ENCODE data around the gene PTBP1. TPM values are rescaled to one million over a fixed set of nuclear protein-coding genes. Genes with fewer than 3 reads are reported as not detected.
A peak's percentile ranks its signal among the peaks of the same experiment; 100 is the strongest.

The PTBP1 gene
- total and polyA plus RNA-seq, 7 experiments from 2014 or later: 113 to 524 (median 322) TPM

- peak overlapping the region in 6 of 9 donors; percentile 1 to 92 (median 50) for H3K27ac Mint-ChIP-seq
- no peaks in the 10 kb centered on the region for H3K36me3 Mint-ChIP-seq
- CTCF ChIA-PET: no interaction called here
- H3K27me3 Mint-ChIP-seq: peaks cover 0 to 11% (median 0%) of the 10 kb centered on the region in 5 donors
- intact Hi-C loops (cut with micrococcal nuclease): no loop called here
- no peak overlapping the region for H3K27ac ChIP-seq (ENCODE audit: low read depth, low read length)
- DNase-seq (no peak), ATAC-seq (peak; percentile 18)
- POLR2A ChIA-PET: no interaction called here
- no peaks in the 10 kb centered on the region for H3K36me3 ChIP-seq (ENCODE audit: control insufficient read depth in 2 of 3, insufficient read depth in 3 of 3, low read length in 3 of 3)
- H3K9me3 Mint-ChIP-seq: no peaks in the 10 kb centered on the region
- H3K4me3 ChIP-seq (ENCODE audit: low read length): no peak overlapping the region
- no peaks in the 10 kb centered on the region for H3K9me3 ChIP-seq (ENCODE audit: control insufficient read depth in 2 of 3, low read length in 3 of 3)
- H3K27me3 ChIP-seq (ENCODE audit: control insufficient read depth in 2 of 2, insufficient read depth in 2 of 2, low read length in 2 of 2): no peaks in the 10 kb centered on the region
- H3K4me1 ChIP-seq (ENCODE audit: control insufficient read depth in 2 of 2, insufficient read depth in 2 of 2, low read length in 2 of 2): no peaks in the 10 kb centered on the region
- H3K4me3 Mint-ChIP-seq: peak overlapping the region in 2 of 10 donors; percentile 25 to 42
- peaks cover 0 to 7% (median 0%) of the 10 kb centered on the region in 7 donors for H3K4me1 Mint-ChIP-seq
Measured at GRCh38 chr19:788983-789700, 8.1 kb upstream of the PTBP1 start.

GRCh38 chr19:789701-790060 is 7.6 kb upstream of the PTBP1 start:
- H3K36me3 ChIP-seq (ENCODE audit: control insufficient read depth in 2 of 3, insufficient read depth in 3 of 3, low read length in 3 of 3): no peaks in the 10 kb centered on the region
- ChIA-PET POLR2A (no interaction called here), CTCF (no interaction called here)
- DNase-seq: no peak
- H3K4me3 Mint-ChIP-seq: no peak overlapping the region
- no peak overlapping the region for H3K27ac ChIP-seq (ENCODE audit: low read depth, low read length)
- H3K27ac Mint-ChIP-seq: peak overlapping the region in 2 of 9 donors; percentile 20 to 41
- H3K36me3 Mint-ChIP-seq: no peaks in the 10 kb centered on the region
- H3K9me3 Mint-ChIP-seq: no peaks in the 10 kb centered on the region
- no peaks in the 10 kb centered on the region for H3K27me3 ChIP-seq (ENCODE audit: control insufficient read depth in 2 of 2, insufficient read depth in 2 of 2, low read length in 2 of 2)
- H3K4me3 ChIP-seq (ENCODE audit: low read length): no peak overlapping the region
- intact Hi-C loops (cut with micrococcal nuclease): loop anchor here in 1 of 2 donors (10.0 kb wide), 1 partner anchor 455 kb away; the partner anchor contains the start of genes ATP5F1D and MIDN
- H3K4me1 Mint-ChIP-seq: peaks cover 0 to 7% (median 0%) of the 10 kb centered on the region in 7 donors
- no peaks in the 10 kb centered on the region for H3K9me3 ChIP-seq (ENCODE audit: control insufficient read depth in 2 of 3, low read length in 3 of 3)
- H3K27me3 Mint-ChIP-seq: peaks cover 0 to 11% (median 0%) of the 10 kb centered on the region in 5 donors
- ATAC-seq: no peak
- no peaks in the 10 kb centered on the region for H3K4me1 ChIP-seq (ENCODE audit: control insufficient read depth in 2 of 2, insufficient read depth in 2 of 2, low read length in 2 of 2)

GRCh38 chr19:791007-791566 is 6.2 kb upstream of the PTBP1 start:
- ChIA-PET POLR2A (no interaction called here), CTCF (no interaction called here)
- intact Hi-C loops (cut with micrococcal nuclease): loop anchor here in 1 of 2 donors (10.0 kb wide), 1 partner anchor 454 kb away; the partner anchor contains the start of genes ATP5F1D and MIDN
- Histone ChIP-seq H3K4me1 (ENCODE audit: control insufficient read depth in 2 of 2, insufficient read depth in 2 of 2, low read length in 2 of 2) (peaks cover 0 to 1% of the 10 kb centered on the region in 2 donors), H3K4me3 (ENCODE audit: low read length) (no peak overlapping the region), H3K9me3 (ENCODE audit: control insufficient read depth in 2 of 3, low read length in 3 of 3) (no peaks in the 10 kb centered on the region), H3K36me3 (ENCODE audit: control insufficient read depth in 2 of 3, insufficient read depth in 3 of 3, low read length in 3 of 3) (no peaks in the 10 kb centered on the region), H3K27me3 (ENCODE audit: control insufficient read depth in 2 of 2, insufficient read depth in 2 of 2, low read length in 2 of 2) (no peaks in the 10 kb centered on the region), H3K27ac (ENCODE audit: low read depth, low read length) (no peak overlapping the region)
- peaks cover 0 to 7% (median 0%) of the 10 kb centered on the region in 7 donors for H3K4me1 Mint-ChIP-seq
- H3K9me3 Mint-ChIP-seq: no peaks in the 10 kb centered on the region
- DNase-seq: no peak
- ATAC-seq: no peak
- H3K27me3 Mint-ChIP-seq: peaks cover 0 to 11% (median 0%) of the 10 kb centered on the region in 5 donors
- no peaks in the 10 kb centered on the region for H3K36me3 Mint-ChIP-seq
- no peak overlapping the region for H3K27ac Mint-ChIP-seq
- no peak overlapping the region for H3K4me3 Mint-ChIP-seq

GRCh38 chr19:791567-792305 is 5.5 kb upstream of the PTBP1 start:
- intact Hi-C loops (cut with micrococcal nuclease): loop anchor here in 1 of 2 donors (10.0 kb wide), 1 partner anchor 453 kb away; the partner anchor contains the start of genes ATP5F1D and MIDN
- ATAC-seq (no peak), DNase-seq (no peak)
- H3K4me3 ChIP-seq (ENCODE audit: low read length): no peak overlapping the region
- no peak overlapping the region for H3K4me3 Mint-ChIP-seq
- H3K9me3 Mint-ChIP-seq: no peaks in the 10 kb centered on the region
- POLR2A ChIA-PET: no interaction called here
- peaks cover 0 to 5% of the 10 kb centered on the region in 2 donors for H3K4me1 ChIP-seq (ENCODE audit: control insufficient read depth in 2 of 2, insufficient read depth in 2 of 2, low read length in 2 of 2)
- CTCF ChIA-PET: no interaction called here
- no peak overlapping the region for H3K27ac Mint-ChIP-seq
- no peak overlapping the region for H3K27ac ChIP-seq (ENCODE audit: low read depth, low read length)
- H3K27me3 Mint-ChIP-seq: peaks cover 0 to 11% (median 0%) of the 10 kb centered on the region in 5 donors
- peaks cover 0 to 9% (median 2%) of the 10 kb centered on the region in 7 donors for H3K4me1 Mint-ChIP-seq
- no peaks in the 10 kb centered on the region for H3K36me3 Mint-ChIP-seq
- H3K9me3 ChIP-seq (ENCODE audit: control insufficient read depth in 2 of 3, low read length in 3 of 3): no peaks in the 10 kb centered on the region
- H3K27me3 ChIP-seq (ENCODE audit: control insufficient read depth in 2 of 2, insufficient read depth in 2 of 2, low read length in 2 of 2): no peaks in the 10 kb centered on the region
- H3K36me3 ChIP-seq (ENCODE audit: control insufficient read depth in 2 of 3, insufficient read depth in 3 of 3, low read length in 3 of 3): no peaks in the 10 kb centered on the region

- peak overlapping the region in 1 of 10 donors; percentile 56 for H3K4me3 Mint-ChIP-seq
- H3K36me3 Mint-ChIP-seq: no peaks in the 10 kb centered on the region
- ATAC-seq (no peak), DNase-seq (no peak)
- intact Hi-C loops (cut with micrococcal nuclease): loop anchor here in 1 of 2 donors (10.0 kb wide), 1 partner anchor 452 kb away; the partner anchor contains the start of genes ATP5F1D and MIDN
- Histone ChIP-seq H3K36me3 (ENCODE audit: control insufficient read depth in 2 of 3, insufficient read depth in 3 of 3, low read length in 3 of 3) (no peaks in the 10 kb centered on the region), H3K4me1 (ENCODE audit: control insufficient read depth in 2 of 2, insufficient read depth in 2 of 2, low read length in 2 of 2) (peaks cover 0 to 5% of the 10 kb centered on the region in 2 donors), H3K27ac (ENCODE audit: low read depth, low read length) (no peak overlapping the region), H3K27me3 (ENCODE audit: control insufficient read depth in 2 of 2, insufficient read depth in 2 of 2, low read length in 2 of 2) (no peaks in the 10 kb centered on the region), H3K4me3 (ENCODE audit: low read length) (no peak overlapping the region), H3K9me3 (ENCODE audit: control insufficient read depth in 2 of 3, low read length in 3 of 3) (no peaks in the 10 kb centered on the region)
- no peak overlapping the region for H3K27ac Mint-ChIP-seq
- ChIA-PET POLR2A (interaction anchor here (0.7 kb wide), 1 partner anchor 68 kb away, joined by 3 read pairs; no protein-coding TSS in a partner anchor), CTCF (no interaction called here)
- H3K9me3 Mint-ChIP-seq: no peaks in the 10 kb centered on the region
- peaks cover 0 to 12% (median 5%) of the 10 kb centered on the region in 7 donors for H3K4me1 Mint-ChIP-seq
- peaks cover 0 to 13% (median 0%) of the 10 kb centered on the region in 5 donors for H3K27me3 Mint-ChIP-seq
Measured at GRCh38 chr19:792306-792885, 4.9 kb upstream of the PTBP1 start.

- no peak for ATAC-seq
- Histone ChIP-seq H3K27ac (ENCODE audit: low read depth, low read length) (no peak overlapping the region), H3K4me1 (ENCODE audit: control insufficient read depth in 2 of 2, insufficient read depth in 2 of 2, low read length in 2 of 2) (peaks cover 2 to 5% of the 10 kb centered on the region in 2 donors), H3K27me3 (ENCODE audit: control insufficient read depth in 2 of 2, insufficient read depth in 2 of 2, low read length in 2 of 2) (no peaks in the 10 kb centered on the region), H3K36me3 (ENCODE audit: control insufficient read depth in 2 of 3, insufficient read depth in 3 of 3, low read length in 3 of 3) (peaks cover 0 to 4% (median 0%) of the 10 kb centered on the region in 3 experiments), H3K9me3 (ENCODE audit: control insufficient read depth in 2 of 3, low read length in 3 of 3) (no peaks in the 10 kb centered on the region), H3K4me3 (ENCODE audit: low read length) (no peak overlapping the region)
- no peak overlapping the region for H3K27ac Mint-ChIP-seq
- no peak overlapping the region for H3K4me3 Mint-ChIP-seq
- peaks cover 0 to 4% (median 0%) of the 10 kb centered on the region in 11 donors for H3K9me3 Mint-ChIP-seq
- ChIA-PET POLR2A (no interaction called here), CTCF (no interaction called here)
- no peak for DNase-seq
- H3K36me3 Mint-ChIP-seq: peaks cover 0 to 2% (median 0%) of the 10 kb centered on the region in 5 donors
- intact Hi-C loops (cut with micrococcal nuclease): loop anchor here in 1 of 2 donors (10.0 kb wide), 1 partner anchor 451 kb away; the partner anchor contains the start of genes ATP5F1D and MIDN
- peaks cover 0 to 13% (median 0%) of the 10 kb centered on the region in 5 donors for H3K27me3 Mint-ChIP-seq
- peaks cover 0 to 12% (median 5%) of the 10 kb centered on the region in 7 donors for H3K4me1 Mint-ChIP-seq
Measured at GRCh38 chr19:793806-794205, 3.4 kb upstream of the PTBP1 start.
